GM13976 (cell line): ENCODE results near the gene DBH.

Experiments used
- DNase-seq: peaks from one replicate; pipeline ENCODE4 v3.0.0; 2012; ENCODE audit warnings: low spot score
- CTCF ChIP-seq: IDR thresholded peaks from 2 replicates; pipeline ENCODE4 v1.5.1; 2012; ENCODE audit warnings: borderline replicate concordance, mild to moderate bottlenecking; ENCODE audit not compliant: insufficient read depth; ENCODE audit errors: extremely low read depth, missing control alignments, control extremely low read depth
- in situ Hi-C: fragments of 300-500 bp; cut with MboI; formaldehyde crosslinking; loops from one replicate; pipeline ENCODE4 v1.12.0; 2022; ENCODE audit warnings: low sequenced_read_pairs, mixed read lengths, inconsistent platforms; ENCODE audit not compliant: unreplicated experiment

The DBH gene

DNA sequence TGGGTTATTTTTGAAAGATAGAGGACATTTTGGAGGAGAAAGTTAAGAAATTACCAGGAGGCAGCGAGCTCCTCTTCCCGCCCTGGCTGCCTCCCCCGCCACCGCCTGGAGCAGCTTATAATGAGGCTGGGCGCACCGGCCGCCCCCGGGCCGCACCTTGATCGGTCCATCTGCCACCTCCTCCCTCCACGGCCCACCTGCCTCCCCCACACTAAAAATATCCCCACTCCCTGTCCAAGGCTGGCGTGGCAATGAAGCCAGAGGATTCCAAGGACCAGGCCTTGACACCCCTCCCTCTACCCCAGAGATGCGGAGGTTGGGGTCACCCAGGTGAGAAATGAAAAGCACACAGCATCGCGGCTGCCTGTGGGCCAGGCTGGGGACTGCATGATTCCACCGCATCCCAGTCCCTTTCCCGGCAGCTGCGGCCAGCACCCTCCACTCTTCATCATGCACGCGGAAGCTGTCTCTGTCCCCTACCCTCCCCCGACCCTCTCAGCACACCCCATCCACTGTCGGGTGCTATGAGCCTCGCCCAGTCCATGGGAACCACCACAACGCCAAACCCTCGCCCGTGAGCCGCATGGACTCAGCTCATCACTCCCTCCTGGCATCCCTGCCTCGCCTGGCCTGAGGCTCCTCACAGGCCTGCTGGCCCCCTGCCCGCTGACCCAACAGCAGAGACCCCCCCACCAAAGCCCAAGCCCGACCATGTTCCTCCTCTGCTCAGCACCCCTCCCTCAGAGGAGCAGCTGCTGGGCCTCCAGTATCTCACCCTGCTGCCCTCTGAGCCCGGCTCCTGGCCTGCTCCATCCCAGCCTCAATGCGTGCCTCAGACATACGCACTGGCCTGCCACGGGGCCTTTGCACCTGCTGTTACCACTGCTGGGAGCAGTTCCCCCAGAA is 51.9 kb downstream of the DBH start:
- no peak for DNase-seq
- in situ Hi-C loops = no loop called here
- no peak for TF ChIP-seq CTCF

DNA sequence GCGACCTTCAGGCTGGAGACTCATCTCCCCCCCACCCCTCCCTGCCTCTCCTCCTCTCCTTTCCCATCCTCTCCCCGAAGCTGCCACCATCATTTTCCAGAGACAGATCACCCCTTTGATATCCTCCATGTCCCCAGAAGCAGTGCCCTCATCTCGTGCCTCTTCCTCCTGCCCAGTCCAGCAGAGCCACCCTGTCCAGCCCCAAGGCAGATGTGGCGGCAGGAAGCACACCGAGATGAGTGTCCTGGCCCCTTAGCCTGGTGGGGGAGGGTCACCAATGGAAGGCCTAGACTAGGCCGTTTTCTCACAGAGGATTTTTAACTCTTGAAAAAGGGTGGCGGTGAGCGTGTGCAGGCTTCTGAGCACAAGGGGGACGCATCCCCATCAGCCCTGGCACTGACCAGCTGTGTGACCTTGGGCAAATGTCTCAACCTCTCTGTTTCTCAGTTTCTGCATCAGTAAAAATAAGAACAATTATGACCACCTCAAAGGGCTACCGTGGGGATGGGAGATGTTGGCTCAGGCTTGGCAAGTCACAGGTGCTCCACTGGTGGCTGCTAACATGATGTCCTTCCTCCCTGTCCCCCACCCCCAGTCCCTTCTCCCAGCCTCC is 53.1 kb downstream of the DBH start:
- DNase-seq = no peak

DNA sequence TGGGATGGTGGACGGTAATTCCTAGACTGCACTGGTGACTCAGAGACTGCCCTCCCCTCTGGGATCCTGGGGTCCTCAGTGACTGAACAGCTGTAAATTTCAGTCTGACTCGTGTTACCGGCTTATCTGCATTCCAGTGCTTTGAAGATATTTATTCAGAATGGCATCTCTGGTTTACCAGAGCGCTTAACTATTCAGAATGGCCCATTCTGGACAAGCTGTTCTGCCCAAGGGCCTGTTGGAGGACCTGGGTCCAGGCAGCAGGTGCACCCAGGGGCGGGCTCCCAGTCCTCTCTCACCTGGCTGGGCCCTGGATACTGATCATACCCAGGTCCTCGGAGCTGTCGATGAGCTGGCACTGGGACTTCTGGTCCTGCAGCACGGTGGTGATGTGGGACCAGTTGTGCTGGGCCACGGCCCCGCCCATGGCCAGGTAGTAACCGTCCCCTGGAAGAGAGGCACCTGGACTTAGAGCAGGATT is 54.0 kb downstream of the DBH start:
- no peak for TF ChIP-seq CTCF
- in situ Hi-C loops = no loop called here
- no peak for DNase-seq

More for the DNA sequence above, 53.1 kb downstream of the DBH start:
- no peak for TF ChIP-seq CTCF
- in situ Hi-C loops = no loop called here

DNA sequence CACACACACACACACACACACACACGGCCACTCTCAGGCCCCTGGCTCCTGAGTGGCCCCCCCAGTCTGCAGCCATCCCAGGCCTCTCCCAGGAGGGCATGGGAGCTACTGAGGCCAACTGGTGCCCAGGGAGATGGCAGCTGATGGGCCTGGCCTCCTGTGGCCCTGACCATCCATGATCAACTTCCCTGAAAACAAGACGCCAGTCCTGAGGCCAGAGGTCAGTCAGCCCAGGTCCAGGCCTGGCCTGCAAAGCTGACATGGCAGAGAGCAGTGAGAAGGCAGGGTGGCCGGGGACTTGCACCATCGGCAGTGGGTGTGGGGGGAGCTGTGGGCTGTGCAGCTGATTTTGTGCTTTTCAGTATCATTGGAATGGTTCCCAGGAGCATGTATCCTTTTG is 55.0 kb downstream of the DBH start:
- no peak for TF ChIP-seq CTCF
- DNase-seq = no peak
- in situ Hi-C loops = no loop called here

GRCh38 chr9:133691626-133692363 is 55.6 kb downstream of the DBH start:
- in situ Hi-C loops = no loop called here
- DNase-seq = no peak

More at GRCh38 chr9:133691626-133692363, 55.6 kb downstream of the DBH start:
- TF ChIP-seq CTCF = no peak
